Subcutaneous abdominal adipose tissue (tissue), 5 donors: Measurements from ENCODE around the gene RFTN2.
"Not testable (repeated sequence)": the region's sequence is repeated elsewhere in the genome, so short reads cannot be mapped to it uniquely, and the experiment has no call there.

ENCODE experiments used
- H3K27ac ChIP-seq: one replicate; pipeline ENCODE4 v1.7.0; 2013; ENCODE audit warnings: low read depth, mild to moderate bottlenecking, inconsistent platforms, low read length, moderate library complexity
- H3K27me3 ChIP-seq, 5 donors: one replicate each; pipeline ENCODE4 v1.7.0; 2013; ENCODE audit warnings: low read length in 5 of 5, inconsistent platforms in 1 of 5; ENCODE audit not compliant: control insufficient read depth in 5 of 5, insufficient read depth in 4 of 5
- H3K36me3 ChIP-seq, 5 donors: one replicate each; pipeline ENCODE4 v1.7.0; 2013; ENCODE audit warnings: low read length in 5 of 5; ENCODE audit not compliant: control insufficient read depth in 5 of 5, insufficient read depth in 5 of 5
- H3K4me1 ChIP-seq, 5 donors: one replicate each; pipeline ENCODE4 v1.7.0; 2013; ENCODE audit warnings: low read length in 5 of 5, mild to moderate bottlenecking in 3 of 5, moderate library complexity in 1 of 5; ENCODE audit not compliant: control insufficient read depth in 5 of 5, insufficient read depth in 5 of 5
- H3K4me3 ChIP-seq, 5 donors: one replicate each; pipeline ENCODE4 v1.7.0; 2013; ENCODE audit warnings: low read length in 5 of 5, low read depth in 1 of 5
- H3K9ac ChIP-seq, 5 donors: one replicate each; pipeline ENCODE4 v1.7.0; 2013; ENCODE audit warnings: low read length in 5 of 5, mild to moderate bottlenecking in 4 of 5, moderate library complexity in 3 of 5
- H3K9me3 ChIP-seq, 5 donors: one replicate each; pipeline ENCODE4 v1.7.0; 2013; ENCODE audit warnings: low read length in 5 of 5; ENCODE audit not compliant: control insufficient read depth in 5 of 5
- donor health status: healthy.
- donor health status: healthy.
- donor health status: healthy.
- donor health status: healthy.
- donor health status: healthy.

The RFTN2 gene

GRCh38 chr2:197675246-197675645 is at the start of gene RFTN2:
RFTN2 (minus strand) TSS chr2:197675587; CDS start chr2:197675458, 129 bp downstream.
- H3K4me1 ChIP-seq: peaks cover 0 to 19% (median 13%) of the 10 kb centered on the region in 5 donors
- H3K9me3 ChIP-seq: no peaks in the 10 kb centered on the region
- peak within 1 kb of the TSS; percentile 70 to 79 (median 74) for H3K4me3 ChIP-seq
- H3K36me3 ChIP-seq: no peaks in the 10 kb centered on the region
- H3K27me3 ChIP-seq: no peaks in the 10 kb centered on the region
- peak within 1 kb of the TSS; percentile 28 to 81 (median 78) for H3K9ac ChIP-seq
- peak within 1 kb of the TSS; percentile 84 for H3K27ac ChIP-seq

GRCh38 chr2:197717863-197718262 is 42.5 kb upstream of the RFTN2 start:
- H3K27ac ChIP-seq: no peak overlapping the region
- no peaks in the 10 kb centered on the region for H3K36me3 ChIP-seq
- H3K4me1 ChIP-seq: no peaks in the 10 kb centered on the region
- H3K4me3 ChIP-seq: no peak overlapping the region
- no peaks in the 10 kb centered on the region for H3K9me3 ChIP-seq
- no peaks in the 10 kb centered on the region for H3K27me3 ChIP-seq
- no peak overlapping the region for H3K9ac ChIP-seq

GRCh38 chr2:197713271-197713670 is 37.9 kb upstream of the RFTN2 start:
- H3K4me3 ChIP-seq: no peak overlapping the region
- no peaks in the 10 kb centered on the region for H3K9me3 ChIP-seq
- H3K36me3 ChIP-seq: no peaks in the 10 kb centered on the region
- H3K4me1 ChIP-seq: peaks cover 0 to 8% (median 5%) of the 10 kb centered on the region in 5 donors
- H3K27me3 ChIP-seq: no peaks in the 10 kb centered on the region
- no peak overlapping the region for H3K9ac ChIP-seq
- H3K27ac ChIP-seq: no peak overlapping the region

- no peaks in the 10 kb centered on the region for H3K27me3 ChIP-seq
- H3K9ac ChIP-seq: no peak overlapping the region
- no peak overlapping the region for H3K27ac ChIP-seq
- peaks cover 7 to 22% (median 22%) of the 10 kb centered on the region in 5 donors for H3K4me1 ChIP-seq
- no peaks in the 10 kb centered on the region for H3K9me3 ChIP-seq
- H3K4me3 ChIP-seq: no peak overlapping the region
- no peaks in the 10 kb centered on the region for H3K36me3 ChIP-seq
These were observed 36.2 kb upstream of the RFTN2 start for GRCh38 chr2:197711578-197711977.

GRCh38 chr2:197710424-197711042 is 35.1 kb upstream of the RFTN2 start:
- Histone ChIP-seq H3K4me3 (no peak overlapping the region), H3K36me3 (no peaks in the 10 kb centered on the region), H3K9me3 (no peaks in the 10 kb centered on the region), H3K4me1 (peaks cover 7 to 33% (median 32%) of the 10 kb centered on the region in 5 donors), H3K27me3 (no peaks in the 10 kb centered on the region), H3K9ac (no peak overlapping the region), H3K27ac (no peak overlapping the region)

GRCh38 chr2:197709140-197709539 is 33.8 kb upstream of the RFTN2 start:
- H3K4me1 ChIP-seq: peaks cover 7 to 41% (median 33%) of the 10 kb centered on the region in 5 donors

GRCh38 chr2:197708331-197708730 is 32.9 kb upstream of the RFTN2 start:
- Histone ChIP-seq H3K9me3 (no peaks in the 10 kb centered on the region), H3K36me3 (no peaks in the 10 kb centered on the region), H3K4me3 (no peak overlapping the region), H3K9ac (peak overlapping the region in 4 of 5 donors; percentile 35 to 60 (median 46)), H3K27me3 (no peaks in the 10 kb centered on the region), H3K4me1 (peaks cover 7 to 41% (median 33%) of the 10 kb centered on the region in 5 donors), H3K27ac (no peak overlapping the region)

More at GRCh38 chr2:197709140-197709539, 33.8 kb upstream of the RFTN2 start:
- not testable (repeated sequence) for H3K27ac ChIP-seq, H3K9ac ChIP-seq, H3K4me3 ChIP-seq, H3K36me3 ChIP-seq, H3K9me3 ChIP-seq, H3K27me3 ChIP-seq

- H3K9me3 ChIP-seq: no peaks in the 10 kb centered on the region
- H3K36me3 ChIP-seq: no peaks in the 10 kb centered on the region
- peaks cover 7 to 41% (median 33%) of the 10 kb centered on the region in 5 donors for H3K4me1 ChIP-seq
- H3K27ac ChIP-seq: no peak overlapping the region
- H3K9ac ChIP-seq: peak overlapping the region in 3 of 5 donors; percentile 23 to 94 (median 78)
- H3K27me3 ChIP-seq: no peaks in the 10 kb centered on the region
- H3K4me3 ChIP-seq: peak overlapping the region in 3 of 5 donors; percentile 2 to 45 (median 15)
These were observed 32.2 kb upstream of the RFTN2 start for GRCh38 chr2:197707316-197708213.

GRCh38 chr2:197706839-197707207 is 31.4 kb upstream of the RFTN2 start:
- Histone ChIP-seq H3K9ac (peak overlapping the region in 4 of 5 donors; percentile 31 to 94 (median 59)), H3K27me3 (no peaks in the 10 kb centered on the region), H3K4me3 (peak overlapping the region; percentile 83 to 97 (median 93)), H3K4me1 (peaks cover 7 to 41% (median 33%) of the 10 kb centered on the region in 5 donors), H3K9me3 (no peaks in the 10 kb centered on the region), H3K27ac (no peak overlapping the region), H3K36me3 (no peaks in the 10 kb centered on the region)
